Right atrium auricular region (tissue), 2 donors: Measurements from ENCODE around the gene HBQ1. TPM values are rescaled to one million over a fixed set of nuclear protein-coding genes. Genes with fewer than 3 reads are reported as not detected.
A peak's percentile ranks its signal among the peaks of the same experiment; 100 is the strongest.

Experiments used
- DNase-seq: peaks from one replicate; pipeline ENCODE4 v3.0.0-alpha.2; 2019; ENCODE audit warnings: low spot score
- H3K27ac ChIP-seq, 2 donors: fragments of 200-600 bp; sonication (generic); 1 replicate in 1 of 2; 2 replicates in 1 of 2; pipeline ENCODE4 v1.5.1; 2016 to 2019
- H3K27me3 ChIP-seq, 2 donors: fragments of 200-600 bp; sonication (generic); one replicate each; pipeline versions ENCODE4 v1.5.1 to v1.6.0; 2017 to 2019
- H3K36me3 ChIP-seq: fragments of 200-600 bp; sonication (generic); one replicate; pipeline ENCODE4 v1.5.1; 2016
- H3K4me1 ChIP-seq, 2 donors: fragments of 200-600 bp; sonication (generic); one replicate each; pipeline versions ENCODE4 v1.5.1 to v1.6.0; 2017 to 2019
- H3K4me3 ChIP-seq, 2 donors: fragments of 200-600 bp; sonication (generic); 1 replicate in 1 of 2; 2 replicates in 1 of 2; pipeline ENCODE4 v1.5.1; 2017 to 2019; ENCODE audit warnings: mild to moderate bottlenecking in 1 of 2, moderate library complexity in 1 of 2
- H3K9me3 ChIP-seq, 2 donors: fragments of 200-600 bp; sonication (generic); one replicate each; pipeline ENCODE4 v1.5.1; 2019
- CTCF ChIP-seq, 2 donors: fragments of 200-600 bp; sonication (generic); IDR thresholded peaks; one replicate each; pipeline ENCODE4 v1.5.1; 2019; ENCODE audit warnings: antibody characterized with exemption in 2 of 2
- total RNA-seq, 2 donors: library from RNA; depleted of rRNA; stranded (reverse); fragments of >200 nt; gene quantifications; one replicate each; pipeline ENCODE4 v1.1.0, GENCODE V29; 2016

The HBQ1 gene
- total RNA-seq, 2 donors from 2014 or later: 2.1 to 2.8 TPM

- peaks cover 0 to 28% of the 10 kb centered on the region in 2 donors for H3K4me1 ChIP-seq
- H3K9me3 ChIP-seq: no peaks in the 10 kb centered on the region
- no peak for DNase-seq
- no peak overlapping the region for H3K27ac ChIP-seq
- no peak for TF ChIP-seq CTCF (IDR thresholded peaks at IDR 0.05)
- peaks cover 3 to 26% of the 10 kb centered on the region in 2 donors for H3K27me3 ChIP-seq
- H3K4me3 ChIP-seq: no peak overlapping the region
- no peaks in the 10 kb centered on the region for H3K36me3 ChIP-seq
These were observed 2.9 kb upstream of the HBQ1 start for GRCh38 chr16:177394-177822.

GRCh38 chr16:177981-178667, 2.1 kb upstream of the HBQ1 start:
- no peak overlapping the region for H3K4me3 ChIP-seq
- peaks cover 0 to 28% of the 10 kb centered on the region in 2 donors for H3K4me1 ChIP-seq
- H3K27ac ChIP-seq: no peak overlapping the region
- no peak for DNase-seq
- no peak for TF ChIP-seq CTCF (IDR thresholded peaks at IDR 0.05)
- H3K36me3 ChIP-seq: no peaks in the 10 kb centered on the region
- H3K9me3 ChIP-seq: no peaks in the 10 kb centered on the region
- H3K27me3 ChIP-seq: peaks cover 3 to 26% of the 10 kb centered on the region in 2 donors

GRCh38 chr16:178668-179015, 1.6 kb upstream of the HBQ1 start:
- peaks cover 0 to 28% of the 10 kb centered on the region in 2 donors for H3K4me1 ChIP-seq
- H3K27ac ChIP-seq: no peak overlapping the region
- H3K4me3 ChIP-seq: no peak overlapping the region

GRCh38 chr16:179211-180092, 807 bp upstream of the HBQ1 start:
- Histone ChIP-seq H3K9me3 (no peaks in the 10 kb centered on the region), H3K4me3 (no peak overlapping the region), H3K4me1 (peaks cover 0 to 28% of the 10 kb centered on the region in 2 donors), H3K27ac (no peak overlapping the region), H3K27me3 (peaks cover 3 to 25% of the 10 kb centered on the region in 2 donors), H3K36me3 (no peaks in the 10 kb centered on the region)
- TF ChIP-seq CTCF (IDR thresholded peaks at IDR 0.05): no peak
- no peak for DNase-seq

More at GRCh38 chr16:178668-179015, 1.6 kb upstream of the HBQ1 start:
- no peak for DNase-seq
- TF ChIP-seq CTCF (IDR thresholded peaks at IDR 0.05): no peak
- Histone ChIP-seq H3K36me3 (no peaks in the 10 kb centered on the region), H3K27me3 (peaks cover 3 to 26% of the 10 kb centered on the region in 2 donors), H3K9me3 (no peaks in the 10 kb centered on the region)

- no peak for DNase-seq
- Histone ChIP-seq H3K27ac (no peak overlapping the region), H3K9me3 (no peaks in the 10 kb centered on the region), H3K36me3 (no peaks in the 10 kb centered on the region), H3K4me1 (peaks cover 0 to 28% of the 10 kb centered on the region in 2 donors), H3K4me3 (peak overlapping the region; percentile 0 to 43), H3K27me3 (peaks cover 0 to 14% of the 10 kb centered on the region in 2 donors)
- no peak for TF ChIP-seq CTCF (IDR thresholded peaks at IDR 0.05)
These were observed 664 bp downstream of the HBQ1 start for GRCh38 chr16:180681-181564.
